Activated CD4-positive, alpha-beta T cell treated with anti-CD3 and anti-CD28 coated beads for 36 hours (primary cell): ENCODE data around the gene DCAF5. TPM values are rescaled to one million over a fixed set of nuclear protein-coding genes. Genes with fewer than 3 reads are reported as not detected.
A peak's percentile ranks its signal among the peaks of the same experiment; 100 is the strongest.
"Not testable (repeated sequence)": the region's sequence is repeated elsewhere in the genome, so short reads cannot be mapped to it uniquely, and the experiment has no call there.

Source experiments
- ATAC-seq: fragments of 200-7000 bp; cut with Tn5 transposase; one replicate; pipeline ENCODE4 v1.10.0; 2021; ENCODE audit warnings: mild to moderate bottlenecking, moderate library complexity
- CTCF ChIA-PET: fragments of 350-600 bp; sonication (Branson Sonifier 250); formaldehyde crosslinking; loops from one replicate; lab custom pipeline; 2021; ENCODE audit warnings: antibody characterized with exemption; lab: Charles Lee
- POLR2A ChIA-PET: fragments of 350-600 bp; sonication (Branson Sonifier 250); formaldehyde crosslinking; loops from one replicate; lab custom pipeline; 2021; ENCODE audit warnings: antibody characterized with exemption, inconsistent platforms; lab: Charles Lee
- DNase-seq: peaks from one replicate; pipeline ENCODE4 v3.0.0-alpha.2; 2020
- H3K27ac Mint-ChIP-seq: one replicate; pipeline ENCODE4 v1.8.0; 2021; ENCODE audit warnings: mixed read lengths
- H3K27me3 Mint-ChIP-seq: one replicate; pipeline ENCODE4 v1.8.0; 2021; ENCODE audit warnings: mixed read lengths
- H3K36me3 Mint-ChIP-seq: one replicate; pipeline ENCODE4 v1.8.0; 2021; ENCODE audit warnings: low read depth, mixed read lengths
- H3K4me1 Mint-ChIP-seq: one replicate; pipeline ENCODE4 v1.8.0; 2021; ENCODE audit warnings: mixed read lengths
- H3K4me3 Mint-ChIP-seq: one replicate; pipeline ENCODE4 v1.8.0; 2021; ENCODE audit warnings: mild to moderate bottlenecking, moderate library complexity, mixed read lengths
- H3K9me3 Mint-ChIP-seq: one replicate; pipeline ENCODE4 v1.8.0; 2021; ENCODE audit warnings: low read depth, mixed read lengths
- intact Hi-C, 2 experiments: fragments of 100-400 bp; cut with DNase I in 1 of 2; cut with micrococcal nuclease in 1 of 2; formaldehyde crosslinking; loops; one replicate each; pipeline versions ENCODE4 v1.14.2 to v1.15.1; 2022 to 2024; cut with DNase I, micrococcal nuclease
- total RNA-seq, 2 experiments: library from RNA; stranded (reverse); gene quantifications; one replicate each; pipeline ENCODE4 v1.2.3, GENCODE V29; 2021

DCAF5 gene
- total RNA-seq: 10 to 100 TPM; 34.1 to 38.7 TPM

GRCh38 chr14:69152902-69153151, at the start of gene DCAF5:
Gene DCAF5 (minus strand): TSS chr14:69153119. CDS start chr14:69152978, 141 bp downstream.
- DNase-seq: peak; percentile 96
- CTCF ChIA-PET: interaction anchor here (0.6 to 4.3 kb wide), 2 partner anchors 21 to 1145 kb away, joined by 3 to 81 read pairs; no protein-coding TSS in a partner anchor
- Mint-ChIP-seq H3K27ac (peak within 1 kb of the TSS; percentile 92), H3K27me3 (no peaks in the 10 kb centered on the region), H3K36me3 (peaks cover 19% of the 10 kb centered on the region), H3K4me1 (peaks cover 34% of the 10 kb centered on the region), H3K4me3 (peak within 1 kb of the TSS; percentile 83), H3K9me3 (no peaks in the 10 kb centered on the region)
- POLR2A ChIA-PET: interaction anchor here (0.5 kb wide), 1 partner anchor 33 kb away, joined by 3 read pairs; no protein-coding TSS in a partner anchor
- intact Hi-C loops: loop anchor here (1.0 to 5.0 kb wide), 12 partner anchors 24 to 1536 kb away; partner anchors contain the start of genes ERH (in 2 of the 2), EXD2 (in 2 of the 2), SLC39A9 (in 2 of the 2) and ACTN1 (in 1 of the 2)
- ATAC-seq: no peak

- H3K4me3 Mint-ChIP-seq: no peak overlapping the region
- no peaks in the 10 kb centered on the region for H3K36me3 Mint-ChIP-seq
- ChIA-PET CTCF (interaction anchor here (1.6 kb wide), 1 partner anchor 43 kb away, joined by 3 read pairs; no protein-coding TSS in a partner anchor), POLR2A (no interaction called here)
- intact Hi-C loops: no loop called here
- DNase-seq (no peak), ATAC-seq (no peak)
- no peaks in the 10 kb centered on the region for H3K9me3 Mint-ChIP-seq
- H3K4me1 Mint-ChIP-seq: peaks cover 5% of the 10 kb centered on the region
- no peak overlapping the region for H3K27ac Mint-ChIP-seq
- H3K27me3 Mint-ChIP-seq: no peaks in the 10 kb centered on the region
Measured at GRCh38 chr14:69199786-69200185, 46.9 kb upstream of the DCAF5 start.

- H3K4me3 Mint-ChIP-seq: peak overlapping the region; percentile 92
Measured at GRCh38 chr14:69193721-69194120, 40.8 kb upstream of the DCAF5 start.

GRCh38 chr14:69191340-69192111, 38.6 kb upstream of the DCAF5 start, which contains the start of gene EXD2:
Gene EXD2 (plus strand): TSS chr14:69191498. CDS start chr14:69209471, 17,973 bp downstream.
- H3K27me3 Mint-ChIP-seq: no peaks in the 10 kb centered on the region
- peaks cover 25% of the 10 kb centered on the region for H3K4me1 Mint-ChIP-seq
- DNase-seq (peak; percentile 90), ATAC-seq (peak; percentile 93)
- peak within 1 kb of the TSS; percentile 92 for H3K4me3 Mint-ChIP-seq
- H3K36me3 Mint-ChIP-seq: no peaks in the 10 kb centered on the region
- H3K9me3 Mint-ChIP-seq: no peaks in the 10 kb centered on the region
- CTCF ChIA-PET: interaction anchor here (0.5 to 2.2 kb wide), 16 partner anchors 13 to 264 kb away, joined by 3 to 16 read pairs (median 3); no protein-coding TSS in a partner anchor
- H3K27ac Mint-ChIP-seq: peak within 1 kb of the TSS; percentile 91
- intact Hi-C loops: loop anchor here (1.0 to 5.0 kb wide), 8 partner anchors 38 to 1374 kb away; partner anchors contain the start of genes DCAF5 (in 2 of the 2), ERH (in 2 of the 2), SLC39A9 (in 2 of the 2) and RAD51B (in 1 of the 2)
- POLR2A ChIA-PET: interaction anchor here (0.6 to 1.1 kb wide), 2 partner anchors 10 to 207 kb away, joined by 4 to 6 read pairs; partner anchors contain the start of genes ERH and SLC39A9

More at GRCh38 chr14:69193721-69194120, 40.8 kb upstream of the DCAF5 start:
- H3K27ac Mint-ChIP-seq: peak overlapping the region; percentile 61
- ATAC-seq (no peak), DNase-seq (no peak)
- peaks cover 30% of the 10 kb centered on the region for H3K4me1 Mint-ChIP-seq
- H3K36me3 Mint-ChIP-seq: no peaks in the 10 kb centered on the region
- CTCF ChIA-PET: interaction anchor here (0.9 kb wide), 1 partner anchor 43 kb away, joined by 3 read pairs; no protein-coding TSS in a partner anchor
- POLR2A ChIA-PET: no interaction called here
- intact Hi-C loops: loop anchor here (5.0 kb wide), 3 partner anchors 204 to 1376 kb away; partner anchors contain the start of genes ERH (in 1 of the 2), RAD51B (in 1 of the 2), SLC39A9 (in 1 of the 2) and SRSF5 (in 1 of the 2)
- H3K9me3 Mint-ChIP-seq: no peaks in the 10 kb centered on the region
- no peaks in the 10 kb centered on the region for H3K27me3 Mint-ChIP-seq

GRCh38 chr14:69190191-69190590, 37.3 kb upstream of the DCAF5 start:
- POLR2A ChIA-PET: no interaction called here
- DNase-seq (no peak), ATAC-seq (no peak)
- Mint-ChIP-seq H3K4me3 (no peak overlapping the region), H3K9me3 (no peaks in the 10 kb centered on the region), H3K4me1 (peaks cover 25% of the 10 kb centered on the region), H3K27me3 (no peaks in the 10 kb centered on the region), H3K36me3 (no peaks in the 10 kb centered on the region), H3K27ac (no peak overlapping the region)
- intact Hi-C loops: loop anchor here (2.0 to 5.0 kb wide), 5 partner anchors 37 to 1373 kb away; partner anchors contain the start of genes DCAF5 (in 1 of the 2), ERH (in 1 of the 2), RAD51B (in 1 of the 2) and SLC39A9 (in 1 of the 2)
- CTCF ChIA-PET: interaction anchor here (1.0 to 1.5 kb wide), 2 partner anchors 41 to 53 kb away, joined by 3 read pairs; no protein-coding TSS in a partner anchor

- H3K36me3 Mint-ChIP-seq: no peaks in the 10 kb centered on the region
- intact Hi-C loops: no loop called here
- no peak overlapping the region for H3K27ac Mint-ChIP-seq
- ATAC-seq: no peak
- H3K4me1 Mint-ChIP-seq: no peaks in the 10 kb centered on the region
- DNase-seq: no peak
- POLR2A ChIA-PET: no interaction called here
- no peak overlapping the region for H3K4me3 Mint-ChIP-seq
- CTCF ChIA-PET: no interaction called here
- no peaks in the 10 kb centered on the region for H3K27me3 Mint-ChIP-seq
- H3K9me3 Mint-ChIP-seq: no peaks in the 10 kb centered on the region
Measured at GRCh38 chr14:69183735-69184134, 30.8 kb upstream of the DCAF5 start.

GRCh38 chr14:69182580-69182979, 29.7 kb upstream of the DCAF5 start:
- CTCF ChIA-PET, H3K9me3 Mint-ChIP-seq, DNase-seq, H3K4me3 Mint-ChIP-seq, H3K4me1 Mint-ChIP-seq, intact Hi-C loops, ATAC-seq, H3K27ac Mint-ChIP-seq, POLR2A ChIA-PET, H3K36me3 Mint-ChIP-seq, H3K27me3 Mint-ChIP-seq: not testable (repeated sequence)

GRCh38 chr14:69181491-69181890, 28.6 kb upstream of the DCAF5 start:
- H3K9me3 Mint-ChIP-seq: no peaks in the 10 kb centered on the region
- H3K36me3 Mint-ChIP-seq: no peaks in the 10 kb centered on the region
- DNase-seq (no peak), ATAC-seq (no peak)
- H3K27me3 Mint-ChIP-seq: no peaks in the 10 kb centered on the region
- ChIA-PET CTCF (interaction anchor here (1.2 kb wide), 1 partner anchor 52 kb away, joined by 3 read pairs; no protein-coding TSS in a partner anchor), POLR2A (no interaction called here)
- intact Hi-C loops: no loop called here
- no peak overlapping the region for H3K27ac Mint-ChIP-seq
- H3K4me1 Mint-ChIP-seq: no peaks in the 10 kb centered on the region
- no peak overlapping the region for H3K4me3 Mint-ChIP-seq

- intact Hi-C loops: no loop called here
- Mint-ChIP-seq H3K36me3 (no peaks in the 10 kb centered on the region), H3K4me3 (no peak overlapping the region), H3K27me3 (no peaks in the 10 kb centered on the region), H3K4me1 (no peaks in the 10 kb centered on the region), H3K9me3 (no peaks in the 10 kb centered on the region), H3K27ac (no peak overlapping the region)
- POLR2A ChIA-PET: no interaction called here
- DNase-seq: no peak
- ATAC-seq: no peak
- CTCF ChIA-PET: no interaction called here
Measured at GRCh38 chr14:69175130-69175529, 22.2 kb upstream of the DCAF5 start.

GRCh38 chr14:69171569-69171968, 18.6 kb upstream of the DCAF5 start:
- H3K4me3 Mint-ChIP-seq: no peak overlapping the region
- H3K9me3 Mint-ChIP-seq: no peaks in the 10 kb centered on the region
- DNase-seq (no peak), ATAC-seq (no peak)
- POLR2A ChIA-PET: no interaction called here
- H3K27me3 Mint-ChIP-seq: no peaks in the 10 kb centered on the region
- no peaks in the 10 kb centered on the region for H3K4me1 Mint-ChIP-seq
- H3K27ac Mint-ChIP-seq: no peak overlapping the region
- CTCF ChIA-PET: interaction anchor here (1.6 kb wide), 1 partner anchor 10 kb away, joined by 4 read pairs; no protein-coding TSS in a partner anchor
- intact Hi-C loops: no loop called here
- H3K36me3 Mint-ChIP-seq: no peaks in the 10 kb centered on the region

- no peaks in the 10 kb centered on the region for H3K36me3 Mint-ChIP-seq
- ATAC-seq (peak; percentile 42), DNase-seq (no peak)
- CTCF ChIA-PET: interaction anchor here (1.6 kb wide), 1 partner anchor 9 kb away, joined by 4 read pairs; no protein-coding TSS in a partner anchor
- POLR2A ChIA-PET: no interaction called here
- intact Hi-C loops: no loop called here
- peaks cover 1% of the 10 kb centered on the region for H3K9me3 Mint-ChIP-seq
- H3K4me1 Mint-ChIP-seq: no peaks in the 10 kb centered on the region
- peaks cover 2% of the 10 kb centered on the region for H3K27me3 Mint-ChIP-seq
- no peak overlapping the region for H3K4me3 Mint-ChIP-seq
- H3K27ac Mint-ChIP-seq: no peak overlapping the region
Measured at GRCh38 chr14:69170839-69171238, 17.9 kb upstream of the DCAF5 start.
